ENCODE measurements around the gene MCF2L2.
"Not testable (repeated sequence)": the region's sequence is repeated elsewhere in the genome, so short reads cannot be mapped to it uniquely, and the experiment has no call there.

Gene MCF2L2

GRCh38 chr3:183396662-183397391 is 31.6 kb downstream of the MCF2L2 start:
- no peak for DNase-seq (ENCODE audit: low spot score)

GRCh38 chr3:183394150-183394549 is 34.3 kb downstream of the MCF2L2 start:
- DNase-seq (ENCODE audit: low spot score), result no peak

GRCh38 chr3:183393625-183394024 is 34.8 kb downstream of the MCF2L2 start:
- no peak for DNase-seq (ENCODE audit: low spot score)

GRCh38 chr3:183392186-183393034 is 36.0 kb downstream of the MCF2L2 start:
- DNase-seq (ENCODE audit: low spot score), result no peak

- DNase-seq (ENCODE audit: low spot score), result no peak
These were observed 37.0 kb downstream of the MCF2L2 start for GRCh38 chr3:183391460-183391859.

- no peak for DNase-seq (ENCODE audit: low spot score)
These were observed 37.6 kb downstream of the MCF2L2 start for GRCh38 chr3:183390844-183391243.

GRCh38 chr3:183388213-183388895 is 40.1 kb downstream of the MCF2L2 start:
- no peak for DNase-seq (ENCODE audit: low spot score)

GRCh38 chr3:183387797-183388196 is 40.6 kb downstream of the MCF2L2 start:
- DNase-seq (ENCODE audit: low spot score), result no peak

GRCh38 chr3:183386651-183387050 is 41.8 kb downstream of the MCF2L2 start:
- no peak for DNase-seq (ENCODE audit: low spot score)

GRCh38 chr3:183385698-183386613 is 42.5 kb downstream of the MCF2L2 start:
- peak; percentile 23 for DNase-seq (ENCODE audit: low spot score)

- DNase-seq (ENCODE audit: low spot score), result no peak
These were observed 46.7 kb downstream of the MCF2L2 start for GRCh38 chr3:183381673-183382072.

GRCh38 chr3:183381179-183381578 is 47.2 kb downstream of the MCF2L2 start:
- no peak for DNase-seq (ENCODE audit: low spot score)

GRCh38 chr3:183378951-183379350 is 49.5 kb downstream of the MCF2L2 start:
- DNase-seq (ENCODE audit: low spot score), result no peak

GRCh38 chr3:183378545-183378944 is 49.9 kb downstream of the MCF2L2 start:
- DNase-seq (ENCODE audit: low spot score), result no peak

GRCh38 chr3:183378008-183378407 is 50.4 kb downstream of the MCF2L2 start:
- no peak for DNase-seq (ENCODE audit: low spot score)

- DNase-seq (ENCODE audit: low spot score), result no peak
These were observed 51.0 kb downstream of the MCF2L2 start for GRCh38 chr3:183377307-183377959.

- DNase-seq (ENCODE audit: low spot score), result no peak
These were observed 52.6 kb downstream of the MCF2L2 start for GRCh38 chr3:183375787-183376186.

GRCh38 chr3:183375337-183375736 is 53.1 kb downstream of the MCF2L2 start:
- no peak for DNase-seq (ENCODE audit: low spot score)

GRCh38 chr3:183372911-183373310 is 55.5 kb downstream of the MCF2L2 start:
- no peak for DNase-seq (ENCODE audit: low spot score)

- not testable (repeated sequence) for DNase-seq (ENCODE audit: low spot score)
These were observed 56.8 kb downstream of the MCF2L2 start for GRCh38 chr3:183371600-183371968.

GRCh38 chr3:183370391-183370790 is 58.0 kb downstream of the MCF2L2 start:
- no peak for DNase-seq (ENCODE audit: low spot score)

Data from HuH-7.5 (cell line).